GM23338 (cell line): Measurements from ENCODE around the gene CCDC91. TPM values are rescaled to one million over a fixed set of nuclear protein-coding genes. Genes with fewer than 3 reads are reported as not detected.

ENCODE experiments used
- ATAC-seq: fragments of 200-7000 bp; cut with Tn5 transposase; 3 replicates; pipeline ENCODE4 v1.9.1; 2020
- DNase-seq: peaks from one replicate; pipeline ENCODE4 v3.0.0-alpha.2; 2015; ENCODE audit warnings: low spot score
- H2AFZ ChIP-seq: fragments of 200-600 bp; sonication (generic); 2 replicates; pipeline ENCODE4 v1.8.0; 2016; ENCODE audit warnings: antibody characterized with exemption, mild to moderate bottlenecking, moderate library complexity
- H3F3A ChIP-seq: fragments of 200-600 bp; sonication (generic); replicated peaks from 2 replicates; pipeline ENCODE4 v1.8.0; 2017; ENCODE audit warnings: antibody characterized with exemption, mixed run types, low read depth
- H3K27ac ChIP-seq: fragments of 200-600 bp; sonication (generic); 2 replicates; pipeline ENCODE4 v1.6.1; 2016; ENCODE audit warnings: low read depth
- H3K27me3 ChIP-seq: fragments of 200-600 bp; sonication (generic); 2 replicates; pipeline ENCODE4 v1.8.0; 2016; ENCODE audit warnings: mild to moderate bottlenecking, mixed run types, moderate library complexity; ENCODE audit not compliant: insufficient read depth
- H3K36me3 ChIP-seq: fragments of 200-600 bp; sonication (generic); 2 replicates; pipeline ENCODE4 v1.8.0; 2016; ENCODE audit warnings: mild to moderate bottlenecking; ENCODE audit not compliant: insufficient read depth
- H3K4me1 ChIP-seq: fragments of 200-600 bp; sonication (generic); 2 replicates; pipeline ENCODE4 v1.8.0; 2016; ENCODE audit warnings: mild to moderate bottlenecking, moderate library complexity; ENCODE audit not compliant: insufficient read depth
- H3K4me2 ChIP-seq: fragments of 200-600 bp; sonication (generic); 2 replicates; pipeline ENCODE4 v1.7.1; 2017; ENCODE audit warnings: mixed run types
- H3K4me3 ChIP-seq: fragments of 200-600 bp; sonication (generic); 2 replicates; pipeline ENCODE4 v1.6.1; 2016; ENCODE audit warnings: mixed run types
- H3K79me2 ChIP-seq: fragments of 200-600 bp; sonication (generic); replicated peaks from 2 replicates; pipeline ENCODE4 v1.8.0; 2017; ENCODE audit warnings: mild to moderate bottlenecking; ENCODE audit not compliant: insufficient read depth
- H3K9me2 ChIP-seq: fragments of 200-600 bp; sonication (generic); 2 replicates; pipeline ENCODE4 v1.8.0; 2017; ENCODE audit not compliant: insufficient read depth
- H4K20me1 ChIP-seq: fragments of 200-600 bp; sonication (generic); replicated peaks from 2 replicates; pipeline ENCODE4 v1.8.0; 2017; ENCODE audit warnings: mild to moderate bottlenecking; ENCODE audit not compliant: insufficient read depth
- H3K27ac Mint-ChIP-seq: 2 replicates; pipeline ENCODE4 v1.8.0; 2020; ENCODE audit warnings: inconsistent platforms, mild to moderate bottlenecking, moderate library complexity, mixed read lengths
- H3K27me3 Mint-ChIP-seq: 3 replicates; pipeline ENCODE4 v1.8.0; 2022; ENCODE audit warnings: low read depth, mild to moderate bottlenecking, moderate library complexity, mixed read lengths, inconsistent platforms; ENCODE audit not compliant: insufficient read depth, poor library complexity
- H3K36me3 Mint-ChIP-seq: 3 replicates; pipeline ENCODE4 v1.8.0; 2021; ENCODE audit warnings: low read depth, mild to moderate bottlenecking, inconsistent platforms, moderate library complexity, mixed read lengths
- H3K4me1 Mint-ChIP-seq: 3 replicates; pipeline ENCODE4 v1.8.0; 2020; ENCODE audit warnings: mild to moderate bottlenecking, inconsistent platforms, mixed read lengths
- H3K4me3 Mint-ChIP-seq: 3 replicates; pipeline ENCODE4 v1.8.0; 2021; ENCODE audit warnings: moderate library complexity, mild to moderate bottlenecking, inconsistent platforms, mixed read lengths
- H3K9me3 Mint-ChIP-seq: 3 replicates; pipeline ENCODE4 v1.8.0; 2020; ENCODE audit warnings: moderate library complexity, mild to moderate bottlenecking, inconsistent platforms, mixed read lengths
- CTCF ChIP-seq, 2 experiments: fragments of 200-600 bp in 1 of 2; sonication (generic) in 1 of 2; conservative IDR thresholded peaks; 2 replicates each; pipeline versions ENCODE4 v1.5.1 to v1.6.1; 2016 to 2017; ENCODE audit warnings: antibody characterized with exemption in 2 of 2, low read depth in 2 of 2, mild to moderate bottlenecking in 2 of 2, moderate library complexity in 1 of 2
- ETS1 ChIP-seq: IDR thresholded peaks from 2 replicates; pipeline ENCODE4 v1.6.1; 2016; ENCODE audit warnings: antibody characterized with exemption
- EZH2 ChIP-seq: fragments of 200-600 bp; sonication (generic); IDR thresholded peaks from one replicate; pipeline ENCODE4 v1.8.0; 2017; ENCODE audit warnings: antibody characterized with exemption, mild to moderate bottlenecking, low read depth; ENCODE audit not compliant: unreplicated experiment
- EZH2phosphoT487 ChIP-seq: fragments of 200-600 bp; sonication (generic); IDR thresholded peaks from one replicate; pipeline ENCODE4 v1.8.1; 2018; ENCODE audit warnings: antibody characterized with exemption; ENCODE audit not compliant: unreplicated experiment
- REST ChIP-seq: IDR thresholded peaks from one replicate; pipeline ENCODE4 v1.6.1; 2018; ENCODE audit warnings: antibody characterized with exemption; ENCODE audit not compliant: unreplicated experiment
- STAT1 ChIP-seq: IDR thresholded peaks from one replicate; pipeline ENCODE4 v1.6.1; 2016; ENCODE audit warnings: antibody characterized with exemption; ENCODE audit not compliant: unreplicated experiment
- ZNF114 ChIP-seq: fragments of 250-450 bp; sonication (Bioruptor Pico); IDR thresholded peaks from 2 replicates; pipeline ENCODE4 v1.5.0; 2020; ENCODE audit warnings: mild to moderate bottlenecking, moderate library complexity
- ZNF331 ChIP-seq: fragments of 250-450 bp; sonication (Bioruptor Pico); IDR thresholded peaks from 2 replicates; pipeline ENCODE4 v1.5.0; 2020; ENCODE audit warnings: low read depth, mild to moderate bottlenecking, moderate library complexity
- ZNF462 ChIP-seq: fragments of 250-450 bp; sonication (Bioruptor Pico); IDR thresholded peaks from 2 replicates; pipeline ENCODE4 v1.5.0; 2020; ENCODE audit warnings: mild to moderate bottlenecking, moderate library complexity
- polyA plus RNA-seq: library from polyadenylated mRNA; unstranded; fragments of >200 nt; fragmentation: Nextera tagmentation; extraction: Ambion mirVana; gene quantifications from 2 replicates; pipeline ENCODE4 v1.2.1, GENCODE V29; 2016
- total RNA-seq: library from RNA; depleted of rRNA; stranded (reverse); fragments of >200 nt; shearing (Covaris generic); gene quantifications from 2 replicates; pipeline ENCODE4 v1.2.3, GENCODE V29; 2014

CCDC91 gene
- total and polyA plus RNA-seq, 2 experiments from 2014 or later: 24.7 to 48.7 TPM

GRCh38 chr12:28167981-28168485, 22.2 kb upstream of the CCDC91 start (continued):
- TF ChIP-seq ZNF114 (CRISPR knock-in tag) (no peak), EZH2 (no peak), ETS1 (no peak)

GRCh38 chr12:28171356-28172060, 18.7 kb upstream of the CCDC91 start:
- H3K4me1 ChIP-seq: no peaks in the 10 kb centered on the region
- H3K9me2 ChIP-seq: no peaks in the 10 kb centered on the region
- no peak overlapping the region for H3K27ac ChIP-seq
- no peaks in the 10 kb centered on the region for H3K79me2 ChIP-seq
- Mint-ChIP-seq H3K4me3 (no peak overlapping the region), H3K4me1 (no peaks in the 10 kb centered on the region), H3K36me3 (no peaks in the 10 kb centered on the region), H3K9me3 (no peaks in the 10 kb centered on the region), H3K27me3 (peaks cover 2% of the 10 kb centered on the region), H3K27ac (no peak overlapping the region)
- DNase-seq (no peak), ATAC-seq (no peak)
- no peak overlapping the region for H2AFZ ChIP-seq
- H3K4me2 ChIP-seq: no peak overlapping the region
- no peaks in the 10 kb centered on the region for H3F3A ChIP-seq
- no peaks in the 10 kb centered on the region for H4K20me1 ChIP-seq
- H3K36me3 ChIP-seq: no peaks in the 10 kb centered on the region
- TF ChIP-seq CTCF (conservative IDR thresholded peaks at IDR 0.05; ENCODE audit: low read depth in 2 of 2) (no peak), ZNF462 (CRISPR knock-in tag) (no peak), ETS1 (no peak), EZH2 (no peak), ZNF114 (CRISPR knock-in tag) (no peak), REST (no peak), ZNF331 (CRISPR knock-in tag) (no peak), STAT1 (no peak), EZH2phosphoT487 (no peak)
- H3K27me3 ChIP-seq: no peaks in the 10 kb centered on the region
- no peak overlapping the region for H3K4me3 ChIP-seq
